IMR-90 (cell line): Measurements from ENCODE around the gene RND3. TPM values are rescaled to one million over a fixed set of nuclear protein-coding genes. Genes with fewer than 3 reads are reported as not detected.

Experiments used
- ATAC-seq: fragments of 200-7000 bp; cut with Tn5 transposase; 2 replicates; pipeline ENCODE4 v1.9.1; 2020; ENCODE audit warnings: low read depth, mild to moderate bottlenecking, moderate library complexity
- BruUV-seq: library from RNA; stranded (reverse); fragments of 400-500 nt; replicated peaks from 2 replicates; lab custom pipeline; 2021; lab: Mats Ljungman, UMichigan
- CTCF ChIA-PET: fragments of 300-600 bp; formaldehyde crosslinking; extraction: SDS; loops from one replicate; lab custom pipeline; 2021; ENCODE audit warnings: antibody characterized with exemption; lab: Yijun Ruan, JAX
- POLR2A ChIA-PET: fragments of 300-600 bp; sonication (Branson Sonifier 250); formaldehyde crosslinking; loops from one replicate; lab custom pipeline; 2022; ENCODE audit warnings: antibody characterized with exemption; ENCODE audit not compliant: unreplicated experiment; lab: Charles Lee
- DNase-seq: peaks from one replicate; pipeline ENCODE4 v3.0.0; 2013
- H2AFZ ChIP-seq: replicated peaks from 2 replicates; pipeline ENCODE3; 2013; ENCODE audit warnings: low read length, mild to moderate bottlenecking; ENCODE audit not compliant: poor library complexity
- H2AK5ac ChIP-seq: 2 replicates; pipeline ENCODE4 v1.6.1; 2013; ENCODE audit warnings: low read depth, low read length, inconsistent platforms
- H2AK9ac ChIP-seq: replicated peaks from 2 replicates; pipeline ENCODE3; 2013; ENCODE audit warnings: mild to moderate bottlenecking, low read depth, low read length, moderate library complexity; ENCODE audit not compliant: poor library complexity
- H2BK120ac ChIP-seq: 2 replicates; pipeline ENCODE4 v1.6.1; 2013; ENCODE audit warnings: low read depth, low read length, inconsistent platforms
- H2BK15ac ChIP-seq: 3 replicates; pipeline ENCODE4 v1.6.1; 2013; ENCODE audit warnings: low read depth, low read length, inconsistent platforms
- H2BK20ac ChIP-seq: 2 replicates; pipeline ENCODE4 v1.6.1; 2013; ENCODE audit warnings: low read depth, mild to moderate bottlenecking, inconsistent platforms, low read length, moderate library complexity
- H2BK5ac ChIP-seq: 2 replicates; pipeline ENCODE4 v1.6.1; 2013; ENCODE audit warnings: mild to moderate bottlenecking, low read depth, low read length, inconsistent platforms; ENCODE audit not compliant: poor library complexity, severe bottlenecking
- H3K14ac ChIP-seq: replicated peaks from 2 replicates; pipeline ENCODE4 v1.6.1; 2013; ENCODE audit warnings: low read depth, low read length, inconsistent platforms
- H3K18ac ChIP-seq: 2 replicates; pipeline ENCODE4 v1.6.1; 2013; ENCODE audit warnings: low read depth, low read length, control low read depth
- H3K23ac ChIP-seq: 2 replicates; pipeline ENCODE4 v1.6.1; 2013; ENCODE audit warnings: low read depth, low read length, inconsistent platforms
- H3K27ac ChIP-seq: 2 replicates; pipeline ENCODE4 v1.5.1; 2013; ENCODE audit warnings: mild to moderate bottlenecking, control low read depth, low read length; ENCODE audit not compliant: insufficient read depth
- H3K27me3 ChIP-seq: 2 replicates; pipeline ENCODE4 v1.6.1; 2013; ENCODE audit warnings: low read length; ENCODE audit not compliant: control insufficient read depth, insufficient read depth
- H3K36me3 ChIP-seq: 2 replicates; pipeline ENCODE4 v1.6.1; 2013; ENCODE audit warnings: low read length, mixed read lengths; ENCODE audit not compliant: control insufficient read depth, insufficient read depth
- H3K4ac ChIP-seq: 2 replicates; pipeline ENCODE4 v1.6.1; 2013; ENCODE audit warnings: low read depth, low read length, inconsistent platforms
- H3K4me1 ChIP-seq: 2 replicates; pipeline ENCODE4 v1.6.1; 2013; ENCODE audit warnings: low read length, mixed read lengths; ENCODE audit not compliant: control insufficient read depth, insufficient read depth
- H3K4me2 ChIP-seq: 2 replicates; pipeline ENCODE4 v1.6.1; 2013; ENCODE audit warnings: low read depth, mild to moderate bottlenecking, control low read depth, low read length, moderate library complexity
- H3K4me3 ChIP-seq: 2 replicates; pipeline ENCODE4 v1.5.1; 2013; ENCODE audit warnings: low read depth, mild to moderate bottlenecking, control low read depth, low read length, moderate library complexity; ENCODE audit not compliant: insufficient read depth
- H3K56ac ChIP-seq: 2 replicates; pipeline ENCODE4 v1.6.1; 2013; ENCODE audit warnings: low read length, inconsistent platforms; ENCODE audit not compliant: insufficient read depth; ENCODE audit errors: extremely low read depth
- H3K79me1 ChIP-seq, 2 experiments: 2 replicates each; pipeline ENCODE4 v1.6.1; 2013; ENCODE audit warnings: low read length in 2 of 2, inconsistent platforms in 1 of 2, low read depth in 1 of 2
- H3K9ac ChIP-seq: 2 replicates; pipeline ENCODE4 v1.6.1; 2013; ENCODE audit warnings: low read depth, low read length, control low read depth
- H3K9me1 ChIP-seq: 2 replicates; pipeline ENCODE4 v1.6.1; 2013; ENCODE audit warnings: low read length, inconsistent platforms; ENCODE audit not compliant: insufficient read depth
- H3K9me3 ChIP-seq: 2 replicates; pipeline ENCODE4 v1.6.1; 2013; ENCODE audit warnings: low read length; ENCODE audit not compliant: control insufficient read depth, insufficient read depth
- H4K20me1 ChIP-seq: 2 replicates; pipeline ENCODE4 v1.6.1; 2013; ENCODE audit warnings: low read length, inconsistent platforms; ENCODE audit not compliant: insufficient read depth
- H4K5ac ChIP-seq: 2 replicates; pipeline ENCODE4 v1.6.1; 2013; ENCODE audit warnings: mild to moderate bottlenecking, low read depth, low read length, control low read depth
- H4K8ac ChIP-seq, 2 experiments: 2 replicates each; pipeline ENCODE4 v1.6.1; 2013; ENCODE audit warnings: low read depth in 2 of 2, low read length in 2 of 2, control low read depth in 1 of 2, inconsistent platforms in 1 of 2
- H4K91ac ChIP-seq: 2 replicates; pipeline ENCODE4 v1.6.1; 2013; ENCODE audit warnings: low read depth, low read length, inconsistent platforms; ENCODE audit not compliant: insufficient read depth
- BHLHE40 ChIP-seq: fragments of 150-350 bp; IDR thresholded peaks from 2 replicates; pipeline ENCODE4 v1.6.1; 2016; ENCODE audit warnings: mild to moderate bottlenecking, low read depth, low read length
- CHD1 ChIP-seq: IDR thresholded peaks from 2 replicates; pipeline ENCODE4 v1.6.1; 2012; ENCODE audit warnings: low read depth, low read length, improper control_type of control experiment
- CTCF ChIP-seq: conservative IDR thresholded peaks from 2 replicates; pipeline ENCODE4 v1.5.1; 2012; ENCODE audit warnings: mild to moderate bottlenecking, low read depth, low read length, improper control_type of control experiment
- FOS ChIP-seq: fragments of 150-350 bp; IDR thresholded peaks from 2 replicates; pipeline ENCODE4 v1.6.1; 2016; ENCODE audit warnings: low read depth, low read length
- MAZ ChIP-seq: IDR thresholded peaks from 2 replicates; pipeline ENCODE4 v1.6.1; 2012; ENCODE audit warnings: low read depth, mild to moderate bottlenecking, low read length, improper control_type of control experiment, moderate library complexity, borderline replicate concordance
- POLR2A ChIP-seq: IDR thresholded peaks from 2 replicates; pipeline ENCODE4 v1.6.1; 2012; ENCODE audit warnings: mild to moderate bottlenecking, low read depth, low read length
- RAD21 ChIP-seq: IDR thresholded peaks from 2 replicates; pipeline ENCODE4 v1.6.1; 2012; ENCODE audit warnings: low read length, improper control_type of control experiment
- RCOR1 ChIP-seq: IDR thresholded peaks from 2 replicates; pipeline ENCODE4 v1.6.1; 2012; ENCODE audit warnings: mild to moderate bottlenecking, low read length, improper control_type of control experiment; ENCODE audit not compliant: insufficient replicate concordance
- WGBS, 2 experiments: methylation state at CpG; one replicate each; pipeline versions ENCODE4 v1.1.5 to v1.1.7; 2013; ENCODE audit warnings: missing lambda C conversion rate in 2 of 2; ENCODE audit not compliant: insufficient read length in 1 of 2; ENCODE audit errors: extremely low coverage in 2 of 2; 5-methylcytosine and 5-hydroxymethylcytosine counted together
- dilution Hi-C: fragments of 300-500 bp; cut with HindIII; formaldehyde crosslinking; loops from one replicate; pipeline ENCODE4 v1.14.3; 2018; ENCODE audit warnings: low sequenced_read_pairs; ENCODE audit not compliant: unreplicated experiment
- in situ Hi-C: fragments of 300-500 bp; cut with MboI; formaldehyde crosslinking; loops from 3 replicates; pipeline ENCODE4 v1.14.3; 2019; ENCODE audit warnings: low sequenced_read_pairs, inconsistent platforms, mixed read lengths
- intact Hi-C: fragments of 100-400 bp; cut with micrococcal nuclease; formaldehyde crosslinking; loops from 2 replicates; pipeline ENCODE4 v1.10.0; 2022
- polyA plus RNA-seq, 3 experiments: library from polyadenylated mRNA; depleted of rRNA; stranded (reverse); fragments of >200 nt; gene quantifications; 2 replicates each; pipeline ENCODE4 v1.2.3, GENCODE V29; 2012; ENCODE audit warnings: low replicate concordance in 1 of 3
- total RNA-seq: library from RNA; depleted of rRNA; stranded (reverse); fragments of >200 nt; gene quantifications from 2 replicates; pipeline ENCODE4 v1.2.3, GENCODE V29; 2012
- TF ChIP-seq, protein P1 (sequence below): fragments of 150-350 bp; IDR thresholded peaks from 2 replicates; pipeline ENCODE4 v1.6.1; 2017; ENCODE audit warnings: mild to moderate bottlenecking, antibody characterized with exemption, low read length, low read depth

The RND3 gene
- total and polyA plus RNA-seq, 2 of the 4 experiments (the other 2 are of a cell fraction) = 111 to 449 TPM

GRCh38 chr2:150522269-150522668, 34.8 kb upstream of the RND3 start:
- Histone ChIP-seq H3K4ac (peak overlapping the region; percentile 58; the same call in 1 of the 2 replicates), H2BK120ac (peak overlapping the region; percentile 48; the same call in 1 of the 2 replicates), H3K4me2 (no peak overlapping the region), H4K8ac (no peak overlapping the region; a peak in 1 of 4 replicates), H3K27me3 (no peaks in the 10 kb centered on the region), H4K20me1 (no peaks in the 10 kb centered on the region), H2AK9ac (no peak overlapping the region), H3K9ac (no peak overlapping the region), H3K27ac (no peak overlapping the region), H3K14ac (peak overlapping the region; percentile 53), H2BK20ac (peak overlapping the region; percentile 26; the same call in 1 of the 2 replicates), H2BK15ac (peak overlapping the region; percentile 6; the same call in 2 of the 3 replicates), H3K9me1 (peaks cover 5% of the 10 kb centered on the region), H4K91ac (no peak overlapping the region), H2AFZ (no peak overlapping the region), H3K4me3 (no peak overlapping the region), H3K36me3 (no peaks in the 10 kb centered on the region), H3K79me1 (peaks cover 3 to 16% of the 10 kb centered on the region in 2 experiments; a peak in 2 of 4 replicates), H3K18ac (peak overlapping the region; percentile 43; the same call in 1 of the 2 replicates), H3K23ac (peak overlapping the region; percentile 13; the same call in 1 of the 2 replicates), H2AK5ac (peak overlapping the region; percentile 83), H4K5ac (no peak overlapping the region), H2BK5ac (no peak overlapping the region), H3K4me1 (peaks cover 15% of the 10 kb centered on the region), H3K9me3 (no peaks in the 10 kb centered on the region), H3K56ac (no peak overlapping the region)
- WGBS, 2 experiments = no CpG with 5 or more reads among the region's 4 CpGs
- no TSS peak for BruUV-seq
- no peak for ATAC-seq
- CTCF ChIA-PET = no interaction called here
- intact Hi-C loops (no loop called here), in situ Hi-C loops (no loop called here), dilution Hi-C loops (no loop called here)
- TF ChIP-seq CTCF (no peak), RCOR1 (no peak), FOS (no peak), POLR2A (no peak), RAD21 (no peak), BHLHE40 (no peak), MAZ (no peak), CHD1 (no peak)
- TF ChIP-seq, protein P1, sequence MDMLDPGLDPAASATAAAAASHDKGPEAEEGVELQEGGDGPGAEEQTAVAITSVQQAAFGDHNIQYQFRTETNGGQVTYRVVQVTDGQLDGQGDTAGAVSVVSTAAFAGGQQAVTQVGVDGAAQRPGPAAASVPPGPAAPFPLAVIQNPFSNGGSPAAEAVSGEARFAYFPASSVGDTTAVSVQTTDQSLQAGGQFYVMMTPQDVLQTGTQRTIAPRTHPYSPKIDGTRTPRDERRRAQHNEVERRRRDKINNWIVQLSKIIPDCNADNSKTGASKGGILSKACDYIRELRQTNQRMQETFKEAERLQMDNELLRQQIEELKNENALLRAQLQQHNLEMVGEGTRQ = no peak
- DNase-seq = no peak
- POLR2A ChIA-PET = no interaction called here
